Subcutaneous abdominal adipose tissue (tissue), 5 donors: ENCODE data around the gene MARK2.

ENCODE experiments used
- H3K27ac ChIP-seq: one replicate; pipeline ENCODE4 v1.7.0; 2013; ENCODE audit warnings: low read depth, mild to moderate bottlenecking, inconsistent platforms, low read length, moderate library complexity
- H3K27me3 ChIP-seq, 5 donors: one replicate each; pipeline ENCODE4 v1.7.0; 2013; ENCODE audit warnings: low read length in 5 of 5, inconsistent platforms in 1 of 5; ENCODE audit not compliant: control insufficient read depth in 5 of 5, insufficient read depth in 4 of 5
- H3K36me3 ChIP-seq, 5 donors: one replicate each; pipeline ENCODE4 v1.7.0; 2013; ENCODE audit warnings: low read length in 5 of 5; ENCODE audit not compliant: control insufficient read depth in 5 of 5, insufficient read depth in 5 of 5
- H3K4me1 ChIP-seq, 5 donors: one replicate each; pipeline ENCODE4 v1.7.0; 2013; ENCODE audit warnings: low read length in 5 of 5, mild to moderate bottlenecking in 3 of 5, moderate library complexity in 1 of 5; ENCODE audit not compliant: control insufficient read depth in 5 of 5, insufficient read depth in 5 of 5
- H3K4me3 ChIP-seq, 5 donors: one replicate each; pipeline ENCODE4 v1.7.0; 2013; ENCODE audit warnings: low read length in 5 of 5, low read depth in 1 of 5
- H3K9ac ChIP-seq, 5 donors: one replicate each; pipeline ENCODE4 v1.7.0; 2013; ENCODE audit warnings: low read length in 5 of 5, mild to moderate bottlenecking in 4 of 5, moderate library complexity in 3 of 5
- H3K9me3 ChIP-seq, 5 donors: one replicate each; pipeline ENCODE4 v1.7.0; 2013; ENCODE audit warnings: low read length in 5 of 5; ENCODE audit not compliant: control insufficient read depth in 5 of 5
- donor health status: healthy.
- donor health status: healthy.
- donor health status: healthy.
- donor health status: healthy.
- donor health status: healthy.

MARK2 gene

GRCh38 chr11:63811522-63811921, 27.4 kb upstream of the MARK2 start:
- Histone ChIP-seq H3K36me3 (peaks cover 0 to 5% (median 3%) of the 10 kb centered on the region in 5 donors), H3K9me3 (no peaks in the 10 kb centered on the region), H3K27me3 (no peaks in the 10 kb centered on the region), H3K4me1 (peaks cover 0 to 26% (median 24%) of the 10 kb centered on the region in 5 donors), H3K9ac (no peak overlapping the region), H3K4me3 (no peak overlapping the region), H3K27ac (no peak overlapping the region)

GRCh38 chr11:63813035-63813562, 25.8 kb upstream of the MARK2 start, which contains the start of gene SPINDOC:
TSS of gene SPINDOC (plus strand) at chr11:63813456. CDS start at chr11:63813687, 231 bp downstream.
- peak within 1 kb of the TSS; percentile 35 to 93 (median 89) for H3K9ac ChIP-seq
- no peaks in the 10 kb centered on the region for H3K9me3 ChIP-seq
- peak within 1 kb of the TSS; percentile 78 to 96 (median 94) for H3K4me3 ChIP-seq
- peaks cover 0 to 15% (median 10%) of the 10 kb centered on the region in 5 donors for H3K36me3 ChIP-seq
- H3K4me1 ChIP-seq, result peaks cover 0 to 26% (median 24%) of the 10 kb centered on the region in 5 donors
- no peaks in the 10 kb centered on the region for H3K27me3 ChIP-seq
- H3K27ac ChIP-seq, result no peak within 1 kb of the TSS

GRCh38 chr11:63813563-63814382, 25.1 kb upstream of the MARK2 start:
- Histone ChIP-seq H3K9me3 (no peaks in the 10 kb centered on the region), H3K4me3 (peak overlapping the region; percentile 78 to 96 (median 94)), H3K27ac (no peak overlapping the region), H3K9ac (peak overlapping the region; percentile 35 to 93 (median 89)), H3K36me3 (peaks cover 0 to 22% (median 16%) of the 10 kb centered on the region in 5 donors), H3K27me3 (no peaks in the 10 kb centered on the region), H3K4me1 (peaks cover 0 to 26% (median 24%) of the 10 kb centered on the region in 5 donors)

- H3K9me3 ChIP-seq, result no peaks in the 10 kb centered on the region
- peak overlapping the region; percentile 78 to 96 (median 94) for H3K4me3 ChIP-seq
- no peak overlapping the region for H3K27ac ChIP-seq
- H3K27me3 ChIP-seq, result no peaks in the 10 kb centered on the region
- peaks cover 0 to 26% (median 17%) of the 10 kb centered on the region in 5 donors for H3K36me3 ChIP-seq
- peaks cover 0 to 26% (median 24%) of the 10 kb centered on the region in 5 donors for H3K4me1 ChIP-seq
- peak overlapping the region; percentile 8 to 93 (median 89) for H3K9ac ChIP-seq
These were observed 24.6 kb upstream of the MARK2 start for GRCh38 chr11:63814383-63814736.

GRCh38 chr11:63816166-63816565, 22.7 kb upstream of the MARK2 start:
- no peak overlapping the region for H3K27ac ChIP-seq
- H3K4me1 ChIP-seq, result peaks cover 0 to 26% (median 24%) of the 10 kb centered on the region in 5 donors
- H3K9ac ChIP-seq, result no peak overlapping the region
- no peaks in the 10 kb centered on the region for H3K9me3 ChIP-seq
- H3K27me3 ChIP-seq, result no peaks in the 10 kb centered on the region
- H3K36me3 ChIP-seq, result peaks cover 0 to 42% (median 27%) of the 10 kb centered on the region in 5 donors
- no peak overlapping the region for H3K4me3 ChIP-seq

GRCh38 chr11:63816732-63817131, 22.2 kb upstream of the MARK2 start:
- Histone ChIP-seq H3K27me3 (no peaks in the 10 kb centered on the region), H3K4me1 (peaks cover 0 to 26% (median 24%) of the 10 kb centered on the region in 5 donors), H3K9ac (no peak overlapping the region), H3K27ac (no peak overlapping the region), H3K36me3 (peaks cover 0 to 48% (median 32%) of the 10 kb centered on the region in 5 donors), H3K9me3 (no peaks in the 10 kb centered on the region), H3K4me3 (no peak overlapping the region)

- no peak overlapping the region for H3K4me3 ChIP-seq
- no peak overlapping the region for H3K9ac ChIP-seq
- H3K9me3 ChIP-seq, result no peaks in the 10 kb centered on the region
- peaks cover 3 to 60% (median 44%) of the 10 kb centered on the region in 5 donors for H3K36me3 ChIP-seq
- no peaks in the 10 kb centered on the region for H3K27me3 ChIP-seq
- peaks cover 0 to 21% (median 18%) of the 10 kb centered on the region in 5 donors for H3K4me1 ChIP-seq
- H3K27ac ChIP-seq, result no peak overlapping the region
These were observed 21.0 kb upstream of the MARK2 start for GRCh38 chr11:63817758-63818498.

GRCh38 chr11:63818609-63819008, 20.3 kb upstream of the MARK2 start:
- Histone ChIP-seq H3K9me3 (no peaks in the 10 kb centered on the region), H3K36me3 (peaks cover 3 to 65% (median 49%) of the 10 kb centered on the region in 5 donors), H3K4me3 (no peak overlapping the region), H3K4me1 (peaks cover 0 to 18% (median 16%) of the 10 kb centered on the region in 5 donors), H3K27me3 (no peaks in the 10 kb centered on the region), H3K9ac (no peak overlapping the region), H3K27ac (no peak overlapping the region)

- H3K9me3 ChIP-seq, result no peaks in the 10 kb centered on the region
- H3K9ac ChIP-seq, result no peak overlapping the region
- H3K36me3 ChIP-seq, result peaks cover 6 to 87% (median 71%) of the 10 kb centered on the region in 5 donors
- H3K27ac ChIP-seq, result no peak overlapping the region
- H3K27me3 ChIP-seq, result no peaks in the 10 kb centered on the region
- H3K4me3 ChIP-seq, result no peak overlapping the region
- H3K4me1 ChIP-seq, result no peaks in the 10 kb centered on the region
These were observed 17.5 kb upstream of the MARK2 start for GRCh38 chr11:63821411-63821810.
